Ecto neural progenitor cell (in vitro differentiated cells): ENCODE measurements around the gene INTS13.
A peak's percentile ranks its signal among the peaks of the same experiment; 100 is the strongest.
"Not testable (repeated sequence)": the region's sequence is repeated elsewhere in the genome, so short reads cannot be mapped to it uniquely, and the experiment has no call there.

Experiments used
- DNase-seq: peaks from one replicate; pipeline ENCODE4 v3.0.0-alpha.2; 2018; ENCODE audit warnings: low spot score

The INTS13 gene, protein sequence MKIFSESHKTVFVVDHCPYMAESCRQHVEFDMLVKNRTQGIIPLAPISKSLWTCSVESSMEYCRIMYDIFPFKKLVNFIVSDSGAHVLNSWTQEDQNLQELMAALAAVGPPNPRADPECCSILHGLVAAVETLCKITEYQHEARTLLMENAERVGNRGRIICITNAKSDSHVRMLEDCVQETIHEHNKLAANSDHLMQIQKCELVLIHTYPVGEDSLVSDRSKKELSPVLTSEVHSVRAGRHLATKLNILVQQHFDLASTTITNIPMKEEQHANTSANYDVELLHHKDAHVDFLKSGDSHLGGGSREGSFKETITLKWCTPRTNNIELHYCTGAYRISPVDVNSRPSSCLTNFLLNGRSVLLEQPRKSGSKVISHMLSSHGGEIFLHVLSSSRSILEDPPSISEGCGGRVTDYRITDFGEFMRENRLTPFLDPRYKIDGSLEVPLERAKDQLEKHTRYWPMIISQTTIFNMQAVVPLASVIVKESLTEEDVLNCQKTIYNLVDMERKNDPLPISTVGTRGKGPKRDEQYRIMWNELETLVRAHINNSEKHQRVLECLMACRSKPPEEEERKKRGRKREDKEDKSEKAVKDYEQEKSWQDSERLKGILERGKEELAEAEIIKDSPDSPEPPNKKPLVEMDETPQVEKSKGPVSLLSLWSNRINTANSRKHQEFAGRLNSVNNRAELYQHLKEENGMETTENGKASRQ

GRCh38 chr12:26937863-26938700 is at the start of gene INTS13, which contains the start of gene FGFR1OP2:
Gene INTS13, minus strand, starts transcription at chr12:26937981. Its CDS starts 1,178 bp downstream, at chr12:26936803.
Gene FGFR1OP2, plus strand, starts transcription at chr12:26938470. Its CDS starts 15,689 bp downstream, at chr12:26954159.
- peak; percentile 99 for DNase-seq

DNA sequence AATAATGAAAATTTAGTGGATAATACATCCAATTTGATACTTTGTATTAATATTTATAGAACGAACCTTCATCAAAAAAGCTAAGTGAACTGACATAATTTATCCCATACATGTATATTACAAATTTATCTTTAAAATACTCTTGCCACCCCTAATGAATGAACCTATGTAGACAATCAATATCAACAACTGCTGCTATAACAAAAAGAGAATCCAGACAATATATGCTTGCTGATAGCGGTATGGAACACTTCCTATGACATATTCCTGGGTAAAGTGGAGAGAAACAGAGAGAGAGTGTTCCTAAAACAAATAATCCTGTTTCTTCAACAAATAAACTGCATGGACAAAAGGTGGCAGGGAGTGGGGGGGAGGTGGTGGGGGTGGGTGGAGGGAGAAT is 45.1 kb upstream of the INTS13 start:
- no peak for DNase-seq

DNA sequence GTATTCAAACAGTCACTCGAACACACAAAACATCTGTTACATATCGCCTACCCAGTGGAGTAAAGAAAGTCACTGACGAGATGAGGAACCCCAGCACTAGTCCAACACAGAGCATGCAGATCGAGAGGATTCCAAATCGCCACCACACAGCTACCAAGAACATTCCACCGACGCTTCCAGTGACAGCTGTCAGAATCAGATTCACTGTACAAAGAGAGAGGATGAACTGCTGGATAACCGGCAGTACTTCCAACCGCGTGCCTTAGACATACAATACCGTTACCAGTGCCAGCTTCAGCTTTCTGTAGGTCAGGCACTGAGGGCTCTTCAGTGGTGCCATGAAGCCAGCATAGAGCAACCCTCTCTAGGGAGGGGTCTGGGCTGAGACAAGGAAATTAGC is 42.0 kb upstream of the INTS13 start:
- no peak for DNase-seq

- no peak for DNase-seq
Measured at GRCh38 chr12:26978801-26979200, 41.0 kb upstream of the INTS13 start.

GRCh38 chr12:26976687-26977086 is 38.9 kb upstream of the INTS13 start:
- no peak for DNase-seq

DNA sequence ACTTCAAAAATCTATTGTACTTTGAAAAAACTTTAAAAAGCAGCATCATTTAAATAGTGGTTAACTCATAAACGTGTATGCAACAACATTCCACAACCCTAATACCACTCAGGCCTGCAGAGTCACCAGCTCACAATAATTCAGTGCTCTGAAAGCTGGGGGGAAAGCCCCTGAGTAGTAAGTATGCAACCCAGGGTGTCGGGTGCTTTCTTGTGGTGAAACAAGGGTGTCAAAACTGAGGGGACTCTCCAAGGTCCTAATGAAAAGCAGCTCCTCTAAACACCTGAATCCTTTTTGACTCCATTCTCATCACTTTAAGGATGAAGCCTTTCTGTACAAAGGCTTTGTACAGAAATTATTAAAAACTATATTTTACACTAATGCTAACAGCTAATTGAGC is 34.2 kb upstream of the INTS13 start:
- DNase-seq, result no peak

DNA sequence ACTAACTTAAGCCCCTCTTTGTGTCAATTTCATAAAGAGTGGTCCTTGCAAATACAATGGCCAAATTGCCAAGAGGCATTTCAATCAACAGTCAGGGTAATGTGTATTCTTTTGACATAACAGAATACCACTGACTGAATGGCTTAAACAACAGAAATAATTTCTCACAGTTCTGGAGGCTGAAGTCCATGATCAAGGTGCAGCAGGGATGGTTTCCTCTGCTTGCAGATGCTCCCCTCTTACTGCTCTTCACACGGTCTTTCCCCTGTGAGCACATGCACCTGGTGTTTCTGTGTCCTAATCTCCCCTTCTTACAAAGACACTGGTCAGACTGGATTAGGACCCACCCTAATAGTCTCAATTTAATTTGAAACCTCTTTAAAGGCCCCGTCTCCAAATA is 32.4 kb upstream of the INTS13 start:
- no peak for DNase-seq

DNA sequence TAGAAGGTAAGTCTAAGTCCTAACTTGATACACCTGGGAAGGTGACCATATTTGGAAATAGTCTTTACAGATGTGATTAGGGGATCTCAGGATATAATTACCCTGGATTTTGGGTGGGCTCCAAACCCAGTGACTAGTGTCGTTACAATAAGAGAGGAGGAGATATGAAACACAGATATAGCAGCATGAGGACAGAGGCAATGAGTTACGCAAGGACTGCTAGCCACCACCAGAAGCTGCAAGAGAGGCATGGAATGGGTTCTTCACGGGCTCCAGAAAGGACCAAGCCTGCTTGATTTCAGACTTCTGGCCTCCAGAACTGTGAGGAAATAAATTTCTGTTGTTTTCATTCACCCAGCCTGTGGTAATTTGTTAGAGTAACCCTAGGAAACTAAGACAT is 29.1 kb upstream of the INTS13 start:
- no peak for DNase-seq

DNA sequence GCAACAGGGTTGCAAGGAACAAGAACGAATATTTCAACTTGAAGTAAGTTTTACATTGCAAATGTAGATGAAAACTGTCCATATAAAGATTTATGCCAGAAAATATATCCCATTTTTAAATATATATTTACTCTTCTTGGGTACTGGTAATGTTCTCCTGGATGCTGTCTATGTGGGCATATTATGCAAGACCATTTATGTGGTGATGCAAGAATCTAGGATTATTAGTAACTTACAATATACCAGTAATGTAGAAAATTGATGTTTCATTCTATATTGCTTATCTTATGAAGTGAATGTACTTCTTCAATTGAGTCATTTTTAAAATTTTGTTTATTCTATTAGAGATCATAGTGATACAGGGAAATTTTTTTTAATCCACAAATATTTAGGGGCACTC is 25.6 kb upstream of the INTS13 start:
- no peak for DNase-seq

DNA sequence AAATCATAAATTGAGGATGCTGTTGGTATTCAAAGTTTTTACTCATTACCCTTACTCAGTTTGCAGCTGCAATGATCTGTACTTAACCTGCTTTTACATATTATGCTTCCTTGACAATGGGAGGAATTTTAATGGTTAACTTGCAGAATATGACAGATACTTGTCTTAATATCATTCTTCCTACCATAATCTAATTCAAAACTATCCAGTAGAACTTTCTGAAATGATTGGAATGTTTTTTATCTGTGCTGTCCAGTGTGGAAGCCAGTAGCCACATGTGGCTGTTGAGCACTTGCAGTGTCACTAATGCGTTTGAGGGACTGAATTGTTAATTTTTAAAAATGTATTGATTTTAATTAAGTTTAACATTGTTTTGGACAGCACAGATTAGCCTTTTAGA is 24.0 kb upstream of the INTS13 start:
- DNase-seq, result no peak

GRCh38 chr12:26961391-26961790 is 23.6 kb upstream of the INTS13 start:
- not testable (repeated sequence) for DNase-seq

DNA sequence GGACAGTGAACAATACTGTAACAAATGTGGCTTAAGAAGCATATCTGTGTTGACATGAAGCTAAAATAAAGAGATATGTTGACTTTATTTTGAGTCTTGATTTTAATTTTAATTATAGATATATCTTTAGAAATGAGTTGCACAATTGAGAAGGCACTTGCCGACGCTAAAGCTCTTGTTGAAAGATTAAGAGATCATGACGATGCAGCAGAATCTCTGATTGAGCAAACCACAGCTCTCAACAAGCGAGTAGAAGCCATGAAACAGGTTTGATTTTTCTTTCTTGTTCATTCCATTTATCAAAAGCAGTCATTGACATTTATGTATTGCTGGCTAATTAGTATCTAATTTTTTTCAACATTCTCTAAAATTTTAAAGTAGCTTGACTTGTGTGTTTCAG is 16.2 kb upstream of the INTS13 start:
- no peak for DNase-seq

GRCh38 chr12:26953447-26953846 is 15.7 kb upstream of the INTS13 start:
- DNase-seq, result no peak

GRCh38 chr12:26948309-26948708 is 10.5 kb upstream of the INTS13 start:
- no peak for DNase-seq

DNA sequence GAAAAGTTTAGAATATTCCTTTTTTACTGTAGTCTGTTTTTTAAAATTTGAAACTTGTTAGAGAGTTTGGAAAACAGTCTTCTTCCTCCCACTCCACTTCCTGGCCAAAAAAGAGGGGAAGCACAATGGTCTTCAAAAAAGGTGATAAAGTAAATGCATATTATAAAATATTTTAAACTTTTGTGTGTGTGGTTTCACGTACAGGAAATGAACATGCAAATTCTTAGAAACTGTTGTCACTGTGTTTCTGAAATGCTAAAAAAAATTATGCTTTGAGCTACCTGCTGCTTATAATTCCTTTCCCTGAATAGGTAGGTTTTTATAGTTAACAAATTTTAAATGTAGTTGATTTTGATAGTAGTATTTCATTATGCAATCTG is 3.4 kb upstream of the INTS13 start:
- DNase-seq, result no peak

DNA sequence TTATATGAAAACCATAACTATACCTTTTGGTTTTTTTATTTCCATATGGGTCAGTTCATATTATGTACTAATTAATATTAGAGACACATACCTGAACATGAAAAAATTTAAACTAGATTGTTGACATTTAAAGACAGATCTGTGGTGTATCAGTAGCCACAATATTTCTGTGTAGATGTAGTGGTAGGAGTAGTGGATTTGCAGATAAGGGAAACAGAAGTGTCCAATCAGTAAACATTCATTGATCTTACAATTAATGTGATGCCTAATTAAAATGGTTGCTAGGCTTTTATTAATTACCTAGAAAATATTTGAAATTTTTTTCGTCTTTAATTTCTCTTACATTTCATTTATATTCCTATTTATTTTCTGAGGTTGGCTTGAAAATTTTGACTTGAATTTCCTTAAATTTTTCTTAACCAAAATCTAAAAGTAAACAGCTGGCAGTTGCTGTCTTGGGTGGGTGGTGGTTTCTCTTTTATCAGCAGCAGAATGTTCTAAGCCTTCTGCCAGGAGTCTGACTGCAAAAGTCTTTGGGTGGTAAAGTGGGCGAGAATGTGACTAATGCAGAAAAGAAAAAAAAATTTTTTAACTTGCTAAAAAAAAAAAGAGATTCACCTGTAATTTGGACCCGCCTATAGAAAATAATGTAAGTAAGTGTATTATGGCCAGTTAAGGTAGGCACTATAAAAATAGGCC is 2.9 kb upstream of the INTS13 start:
- no peak for DNase-seq

- DNase-seq, result no peak
Measured at GRCh38 chr12:26939953-26940352, 2.2 kb upstream of the INTS13 start.

- DNase-seq, result no peak
Measured at GRCh38 chr12:26939192-26939832, 1.5 kb upstream of the INTS13 start.

- no peak for DNase-seq
Measured at GRCh38 chr12:26938701-26939062, 901 bp upstream of the INTS13 start.

- no peak for DNase-seq
Measured at GRCh38 chr12:26937443-26937862, 328 bp downstream of the INTS13 start.
